ENCODE measurements around the gene RPL22L1.
"Not testable (repeated sequence)": the region's sequence is repeated elsewhere in the genome, so short reads cannot be mapped to it uniquely, and the experiment has no call there.

RPL22L1 gene

DNA sequence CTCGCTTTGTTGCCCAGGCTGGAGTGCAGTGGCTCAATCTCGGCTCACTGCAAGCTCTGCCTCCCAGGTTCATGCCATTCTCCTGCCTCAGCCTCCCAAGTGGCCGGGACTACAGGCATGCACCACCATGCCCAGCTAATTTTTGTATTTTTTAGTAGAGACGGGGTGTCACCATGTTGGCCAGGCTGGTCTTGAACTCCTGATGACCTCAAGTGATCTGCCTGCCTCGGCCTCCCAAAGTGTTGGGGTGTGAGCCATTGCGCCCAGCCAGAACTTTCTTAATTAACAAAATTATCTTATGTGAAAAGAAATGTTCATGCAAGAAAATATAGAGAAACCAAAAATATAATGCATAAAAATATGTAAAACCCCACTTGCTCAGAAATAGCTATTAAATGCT lies 7.3 kb upstream of the RPL22L1 start:
- not testable (repeated sequence) for DNase-seq

DNA sequence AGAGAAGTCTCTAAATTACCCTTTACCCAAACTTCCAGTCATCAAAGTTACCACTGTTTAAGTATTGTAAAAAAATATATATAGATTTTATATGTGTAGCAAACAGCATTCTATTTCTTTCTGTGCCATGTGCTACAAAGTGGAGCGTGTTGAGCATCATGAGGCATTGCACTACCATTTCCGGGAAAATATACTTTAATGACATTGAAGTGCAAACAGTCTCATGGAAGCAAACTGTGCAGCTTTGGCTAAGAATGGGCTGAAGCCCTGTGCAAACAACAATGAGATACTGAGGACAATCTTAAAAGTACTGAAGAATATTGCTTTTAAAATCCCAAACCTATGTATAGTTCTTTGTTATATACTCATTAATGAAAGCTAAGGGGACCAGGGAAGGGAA lies 6.5 kb upstream of the RPL22L1 start:
- no peak for DNase-seq

DNA sequence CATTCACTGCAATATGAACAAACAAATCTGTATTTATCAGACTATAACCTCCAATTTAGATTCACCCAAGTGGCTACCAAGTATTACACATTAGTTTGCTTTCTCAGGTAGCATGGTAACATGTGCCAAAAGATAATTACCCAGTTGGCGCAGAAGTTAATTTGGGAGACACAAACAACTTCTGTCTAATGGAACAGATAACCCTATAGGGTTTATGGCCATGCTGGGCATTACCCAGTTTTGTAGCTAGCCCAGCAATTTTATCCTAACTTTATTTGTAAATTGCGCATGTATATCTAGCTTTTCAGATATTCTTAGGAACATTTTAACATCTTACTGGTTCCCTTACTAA lies 780 bp downstream of the RPL22L1 start:
- DNase-seq = no peak

DNA sequence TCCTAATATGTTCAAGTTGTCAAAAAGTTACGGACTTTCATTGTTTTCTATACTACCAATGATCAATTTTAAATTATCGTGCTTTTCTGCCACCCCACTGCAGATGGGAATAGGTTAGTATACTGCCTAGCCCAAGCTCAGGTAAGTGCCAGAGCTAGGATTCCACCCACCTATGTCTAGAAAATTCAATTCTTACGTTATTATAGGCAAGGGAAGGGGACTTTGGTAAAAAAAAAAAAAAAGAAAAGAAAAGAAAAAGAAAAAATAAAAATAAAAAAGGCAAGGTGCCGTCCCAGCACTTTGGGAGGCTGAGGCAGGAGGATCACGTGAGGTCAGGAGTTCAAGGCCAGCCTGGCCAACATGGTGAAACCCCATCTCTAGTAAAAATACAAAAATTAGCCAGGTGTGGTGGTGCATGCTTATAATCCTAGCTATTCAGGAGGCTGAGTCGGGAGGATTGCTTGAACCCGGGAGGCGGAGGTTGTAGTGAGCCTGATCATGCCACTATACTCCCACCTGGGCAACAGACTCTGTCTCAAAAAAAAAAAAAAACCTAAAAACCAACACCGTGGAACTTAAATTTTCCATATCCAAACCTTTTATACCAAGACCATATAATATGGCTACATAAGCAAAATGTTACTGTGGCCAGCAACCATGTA lies 1.3 kb downstream of the RPL22L1 start:
- no peak for DNase-seq

DNA sequence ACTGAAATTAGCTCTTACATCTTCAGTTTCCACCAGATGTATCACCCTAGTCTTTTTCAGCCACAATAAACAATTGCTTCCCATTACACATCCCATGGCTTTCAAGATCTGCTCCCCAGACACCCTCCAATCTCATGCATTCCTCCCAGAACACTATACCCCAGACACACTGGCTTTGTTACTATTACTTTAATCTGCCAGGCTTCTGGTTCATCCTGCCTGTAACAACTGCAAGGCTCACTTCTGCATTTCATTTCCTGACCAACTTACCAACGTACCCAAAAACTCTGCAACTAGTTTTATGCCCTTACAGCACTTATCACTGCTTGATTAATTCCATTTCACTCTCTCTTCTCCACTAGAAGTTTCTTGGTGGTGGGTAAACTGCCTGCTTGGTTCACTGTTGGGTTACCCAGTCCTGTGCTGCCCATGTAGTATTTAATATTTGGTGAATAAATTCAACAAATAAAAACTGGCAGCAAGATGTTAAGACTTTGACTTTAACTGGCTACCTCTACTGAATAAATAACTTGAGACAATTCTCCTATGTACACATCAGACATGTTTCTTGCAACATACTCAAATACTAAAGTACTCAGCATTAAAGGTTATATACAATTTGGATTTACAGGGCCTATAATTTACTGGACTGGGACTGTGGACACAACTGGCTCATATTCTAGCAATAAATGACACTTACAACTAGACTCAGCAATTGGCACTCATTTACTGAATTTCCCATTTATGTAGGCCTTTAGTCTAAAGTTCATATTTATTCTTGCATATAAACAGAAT lies 2.7 kb downstream of the RPL22L1 start:
- DNase-seq = no peak

DNA sequence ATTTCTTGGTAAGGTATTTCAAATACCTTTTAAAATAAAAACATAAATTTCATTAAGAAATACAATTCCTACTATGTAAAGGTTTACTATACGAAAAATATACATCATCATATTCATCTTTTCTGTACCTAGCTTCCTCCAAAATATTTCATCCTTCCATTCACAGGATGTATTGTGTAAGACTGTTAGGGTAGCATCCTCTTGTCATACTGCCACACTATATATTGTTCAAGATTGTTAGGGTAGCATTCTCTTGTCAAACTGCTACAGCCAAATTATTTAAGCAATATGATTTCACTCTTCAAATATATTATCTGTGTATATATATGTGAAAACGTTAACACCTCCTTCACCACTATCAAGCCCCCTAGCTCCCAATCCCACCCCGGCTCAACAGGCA lies 3.5 kb downstream of the RPL22L1 start:
- DNase-seq = no peak

DNA sequence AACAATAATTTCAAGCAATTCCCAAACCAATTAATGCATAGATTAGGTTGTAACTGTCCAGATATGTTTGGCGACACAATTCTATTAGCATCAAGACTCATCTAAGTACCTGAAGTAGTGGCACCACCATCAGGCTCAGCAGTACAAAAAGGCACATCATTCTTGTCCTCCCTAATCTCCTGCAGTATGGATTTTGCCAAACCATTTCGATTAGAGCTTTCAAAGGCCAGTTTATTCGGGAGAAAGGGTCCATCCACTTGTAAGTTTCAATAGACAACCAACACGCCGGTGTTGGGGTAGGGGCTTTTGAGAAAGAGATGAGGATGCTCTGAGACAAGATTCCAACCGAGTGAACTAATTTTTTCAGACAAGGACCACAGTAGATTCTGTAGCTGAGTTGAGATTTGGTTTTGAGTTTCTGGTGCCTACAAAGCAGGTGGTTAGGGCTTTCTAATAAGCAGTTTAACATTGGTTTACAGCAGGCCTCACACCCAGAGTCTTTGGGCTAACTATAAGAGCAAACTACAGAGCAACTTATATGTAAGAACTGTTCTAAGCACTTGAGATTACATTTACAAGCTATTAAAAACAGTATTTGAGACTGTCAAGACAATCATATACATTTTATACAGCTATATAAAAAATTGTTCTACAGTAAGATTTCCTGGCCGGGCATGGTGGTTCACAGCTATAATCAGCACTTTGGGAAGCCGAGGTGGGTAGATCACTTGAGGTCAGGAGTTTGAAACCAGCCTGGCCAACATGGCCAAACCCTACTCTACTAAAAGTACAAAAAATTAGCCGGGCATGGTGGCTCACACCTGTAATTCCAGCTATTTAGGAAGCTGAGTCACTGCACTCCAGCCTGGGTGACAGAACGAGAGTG lies 4.5 kb downstream of the RPL22L1 start:
- no peak for DNase-seq

DNA sequence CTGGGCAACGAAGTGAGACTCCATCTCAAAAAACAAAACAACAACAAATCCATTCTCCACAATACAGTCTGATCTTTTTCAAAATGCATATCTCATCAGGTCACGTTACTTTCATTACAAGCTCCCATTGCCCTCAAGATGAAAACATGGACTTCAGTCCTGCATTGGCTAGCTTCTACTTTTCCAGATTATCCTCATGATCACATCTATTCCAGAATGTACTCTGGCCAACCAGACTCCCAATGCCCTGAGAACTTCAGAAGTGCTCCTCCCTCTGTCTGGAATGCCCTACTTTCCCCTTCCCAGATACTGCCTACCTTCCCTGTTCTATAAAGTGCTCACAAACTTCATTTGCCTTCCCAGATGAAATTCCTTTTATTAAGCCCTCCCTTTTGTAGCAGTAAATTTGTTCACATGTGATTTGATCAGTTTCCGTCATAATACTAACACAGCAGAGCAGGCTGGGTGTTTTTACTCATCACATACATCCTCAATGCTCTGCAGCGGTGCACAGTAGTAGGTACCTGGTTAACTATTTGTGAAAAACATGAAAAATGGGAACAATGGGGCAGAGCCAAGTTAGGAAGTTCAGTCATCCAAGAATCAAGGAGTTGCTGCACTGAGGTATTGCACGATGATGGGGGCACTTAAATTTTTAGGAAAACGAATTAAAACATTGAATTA lies 5.3 kb downstream of the RPL22L1 start:
- no peak for DNase-seq

DNA sequence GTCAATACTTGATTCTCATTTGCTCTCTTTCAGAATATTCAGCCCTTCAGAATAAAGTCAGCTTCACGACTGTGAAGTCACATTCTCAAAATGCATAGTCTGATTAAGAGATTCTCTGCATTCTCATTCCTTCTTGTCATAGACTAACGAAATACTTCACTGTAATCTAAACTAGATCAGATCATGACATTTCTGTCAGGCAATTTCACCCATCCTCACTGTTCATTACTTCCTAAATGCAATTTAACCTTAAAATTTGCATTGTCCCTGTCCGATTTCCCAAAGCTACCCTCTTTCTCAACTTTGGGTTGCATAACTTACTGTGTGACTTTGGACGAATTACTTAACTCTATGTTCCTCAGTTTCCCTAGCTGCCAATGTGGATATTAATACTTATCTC lies 6.2 kb downstream of the RPL22L1 start:
- no peak for DNase-seq

DNA sequence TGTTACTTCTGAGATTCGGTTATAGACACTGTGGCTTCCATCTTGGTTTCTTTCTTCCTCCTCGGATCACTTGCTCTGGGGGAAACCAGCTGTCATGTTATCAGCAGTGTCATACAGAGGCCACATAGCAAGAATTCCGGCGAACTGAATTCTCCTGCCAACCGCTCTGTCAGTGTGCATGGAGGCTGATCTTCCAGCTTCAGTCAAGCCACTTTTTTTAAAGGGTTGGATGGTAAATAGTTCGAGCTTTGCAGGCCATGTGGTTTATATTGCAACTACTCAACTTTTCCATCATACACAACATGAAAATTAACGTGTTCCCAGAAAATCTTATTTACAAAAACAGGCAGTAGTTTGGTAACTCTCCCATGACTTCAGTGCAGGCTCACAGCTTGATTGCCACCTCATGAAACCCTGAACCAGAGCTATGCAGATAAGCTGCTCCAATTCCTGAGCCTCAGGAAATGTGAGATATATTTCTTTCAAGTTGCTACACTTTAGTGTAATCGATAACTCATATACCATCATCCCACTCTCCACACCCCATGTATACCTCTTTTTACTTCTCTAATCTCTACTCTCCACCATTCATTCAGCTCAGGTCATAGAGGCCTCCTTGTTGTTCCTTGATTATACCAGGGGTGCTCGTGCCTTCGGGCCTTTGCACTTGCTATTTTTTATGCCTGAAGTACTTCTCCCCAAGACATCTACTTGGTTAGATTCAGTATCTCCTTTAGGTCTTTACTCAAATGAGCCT lies 7.2 kb downstream of the RPL22L1 start:
- no peak for DNase-seq

DNA sequence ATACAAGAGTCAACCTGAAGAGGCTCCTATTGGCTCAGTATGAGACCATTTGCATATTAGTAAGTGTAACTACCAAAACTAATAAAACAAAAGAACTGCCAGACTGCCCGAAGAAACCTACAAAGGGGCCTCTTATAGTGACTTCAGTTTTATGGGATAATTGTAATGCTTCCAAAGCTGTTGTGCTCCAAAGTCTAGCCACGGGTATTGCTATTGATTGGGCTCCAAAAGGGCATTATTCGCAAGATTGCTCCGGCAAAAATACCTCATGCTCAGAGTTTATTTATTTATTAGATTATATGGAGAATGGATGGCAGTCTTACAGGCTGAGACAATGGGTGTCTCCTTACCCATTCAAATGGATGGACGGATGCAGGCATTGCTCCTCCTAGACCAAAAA lies 11.4 kb downstream of the RPL22L1 start:
- DNase-seq = no peak

DNA sequence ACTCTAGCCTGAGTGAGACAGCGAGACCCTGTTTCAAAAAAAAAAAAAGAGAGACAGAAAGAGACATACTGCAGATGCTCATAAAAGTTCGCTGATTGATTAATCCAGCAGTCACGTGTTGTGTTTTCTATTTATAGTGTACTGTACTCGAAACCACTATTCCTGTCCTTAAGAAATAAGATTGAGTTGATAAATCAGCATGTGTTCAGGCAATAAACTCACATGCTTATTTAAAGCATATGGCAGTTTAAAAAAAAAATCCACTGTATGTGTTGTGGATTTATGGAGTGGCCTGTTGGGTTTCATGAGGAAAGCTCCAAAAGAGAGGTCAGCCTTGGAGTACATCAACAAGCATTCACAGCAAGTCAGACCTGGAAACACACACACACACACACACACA lies 17.7 kb downstream of the RPL22L1 start:
- DNase-seq = no peak

DNA sequence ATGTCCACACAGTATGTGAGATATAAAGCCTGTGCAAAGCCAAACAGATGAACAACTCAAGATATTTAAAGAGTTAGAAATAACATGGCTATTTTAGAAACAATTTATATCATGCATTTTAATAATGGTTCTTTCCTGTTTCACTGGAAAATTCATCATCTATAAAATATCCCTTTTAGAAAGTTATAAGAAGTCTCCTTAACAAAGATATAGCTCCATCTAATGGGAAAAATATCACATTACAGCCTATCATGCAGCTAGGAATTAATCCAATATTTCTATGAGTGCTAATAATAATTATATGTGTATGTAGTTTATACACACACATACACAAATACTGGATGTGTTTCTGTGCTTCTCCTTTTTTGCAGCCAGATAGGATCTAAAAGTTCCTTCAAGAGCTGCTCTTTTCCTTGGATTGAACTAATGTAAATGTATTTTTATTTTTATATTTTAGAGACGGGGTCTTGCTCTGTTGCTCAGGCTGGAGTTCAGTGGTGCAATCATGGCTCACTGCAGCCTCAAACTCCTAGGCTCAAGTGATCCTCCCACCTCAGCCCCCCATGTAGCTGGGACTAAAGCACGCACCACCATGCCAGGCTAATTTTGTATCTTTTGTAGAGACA lies 21.6 kb downstream of the RPL22L1 start:
- peak; percentile 21 for DNase-seq

DNA sequence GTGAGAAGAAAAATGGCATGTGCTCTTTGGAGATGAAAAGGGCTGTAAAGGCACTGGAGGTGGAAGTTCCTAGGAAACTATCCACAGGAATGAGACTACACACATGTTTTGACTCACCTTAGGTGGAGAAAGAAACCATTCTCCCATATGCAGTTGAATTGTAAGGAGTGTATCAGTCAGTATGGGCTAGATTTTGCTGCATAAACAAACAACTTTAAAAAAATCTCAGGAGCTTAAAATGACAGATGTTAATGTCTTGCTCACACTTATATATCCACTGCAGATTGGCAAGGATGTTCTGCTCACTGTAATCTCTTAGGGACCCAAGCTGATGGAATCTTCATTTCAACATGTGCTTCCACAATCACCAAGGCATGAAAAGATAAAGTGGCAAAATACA lies 25.6 kb downstream of the RPL22L1 start:
- DNase-seq = no peak

DNA sequence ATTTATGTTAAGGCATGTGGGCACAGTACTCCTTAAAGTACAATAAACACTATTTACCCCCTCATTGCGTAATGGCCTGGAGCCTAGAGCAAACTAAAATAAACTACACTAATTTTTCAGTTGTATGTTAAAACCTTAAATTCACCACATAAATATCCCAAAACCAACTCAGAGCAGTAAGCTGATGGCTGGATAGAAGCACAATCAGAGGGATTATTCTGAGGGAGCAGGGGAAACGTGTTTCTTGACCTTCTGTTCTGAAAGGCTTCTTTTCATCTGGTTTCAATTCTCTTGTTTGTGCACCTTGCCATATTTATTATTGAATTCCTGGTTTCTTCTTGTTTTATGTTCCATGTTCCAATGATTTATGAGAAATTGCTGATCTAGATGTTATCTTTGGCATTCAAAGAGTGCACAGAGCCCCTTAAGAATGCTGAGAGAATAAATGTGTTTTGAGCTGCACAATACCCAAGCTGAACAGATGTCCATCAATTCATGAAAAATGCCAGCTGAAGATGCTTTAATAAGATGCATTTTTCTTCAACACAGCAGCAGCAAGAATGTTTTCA lies 29.6 kb downstream of the RPL22L1 start:
- DNase-seq = no peak

DNA sequence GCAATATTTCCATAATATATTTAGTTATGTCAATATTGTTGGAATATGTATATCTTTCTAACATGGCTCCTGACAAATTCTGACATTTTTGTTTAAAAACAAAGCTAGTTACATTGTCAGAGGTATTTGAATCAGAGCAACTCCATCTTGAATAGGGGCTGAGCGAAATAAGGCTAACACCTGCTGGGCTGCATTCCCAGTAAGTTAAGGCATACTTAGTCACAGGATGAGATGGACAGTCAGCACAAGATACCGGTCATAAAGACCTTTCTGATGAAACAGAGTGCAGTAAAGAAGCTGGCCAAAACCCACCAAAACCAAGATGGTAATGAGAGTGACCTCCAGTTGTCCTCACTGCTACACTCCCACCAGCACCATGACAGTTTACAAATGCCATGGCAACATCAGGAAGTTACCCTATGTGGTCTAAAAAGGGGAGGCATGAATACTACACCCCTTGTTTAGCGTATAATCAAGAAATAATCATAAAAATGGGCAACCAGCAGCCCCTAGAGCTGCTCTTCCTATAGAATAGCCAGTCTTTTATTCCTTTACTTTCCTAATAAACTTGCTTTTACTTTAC lies 30.4 kb downstream of the RPL22L1 start:
- no peak for DNase-seq

DNA sequence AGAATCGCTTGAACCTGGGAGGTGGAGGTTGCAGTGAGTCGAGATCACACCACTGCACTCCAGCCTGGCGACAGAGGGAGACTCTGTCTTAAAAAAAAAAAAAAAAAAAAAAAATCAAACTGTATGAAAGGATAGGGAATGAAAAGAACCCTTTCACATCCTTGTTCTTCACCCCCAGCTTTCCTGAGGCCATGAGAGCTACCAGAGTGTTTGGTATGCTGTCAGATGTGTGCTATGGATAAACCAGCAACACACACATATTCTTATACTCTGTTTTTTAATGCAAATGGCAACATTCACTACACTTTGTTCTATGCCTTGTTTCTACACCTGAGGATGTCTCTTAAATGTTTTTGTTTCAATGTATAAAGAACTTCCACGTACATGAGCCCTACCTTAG lies 33.5 kb downstream of the RPL22L1 start:
- no peak for DNase-seq

DNA sequence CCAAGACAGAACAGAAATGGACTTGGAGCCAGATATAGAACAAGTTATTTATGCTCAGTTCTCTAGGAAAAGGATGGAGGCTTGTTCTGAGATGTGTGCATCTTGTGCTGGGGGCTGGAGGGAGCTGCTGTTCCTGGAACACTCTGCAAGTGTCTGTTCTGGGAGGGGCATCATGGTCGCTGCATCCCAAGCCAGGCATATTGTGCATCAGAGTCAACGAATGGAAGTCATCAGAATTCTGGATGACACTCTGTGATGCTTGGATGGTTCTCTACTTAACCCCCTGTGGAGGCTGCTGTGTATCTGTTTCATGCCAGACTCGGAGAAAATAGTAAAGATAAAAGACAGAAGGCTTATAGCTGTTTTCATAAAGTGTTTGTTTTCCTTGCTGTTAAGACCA lies 34.7 kb downstream of the RPL22L1 start:
- peak; percentile 51 for DNase-seq

DNA sequence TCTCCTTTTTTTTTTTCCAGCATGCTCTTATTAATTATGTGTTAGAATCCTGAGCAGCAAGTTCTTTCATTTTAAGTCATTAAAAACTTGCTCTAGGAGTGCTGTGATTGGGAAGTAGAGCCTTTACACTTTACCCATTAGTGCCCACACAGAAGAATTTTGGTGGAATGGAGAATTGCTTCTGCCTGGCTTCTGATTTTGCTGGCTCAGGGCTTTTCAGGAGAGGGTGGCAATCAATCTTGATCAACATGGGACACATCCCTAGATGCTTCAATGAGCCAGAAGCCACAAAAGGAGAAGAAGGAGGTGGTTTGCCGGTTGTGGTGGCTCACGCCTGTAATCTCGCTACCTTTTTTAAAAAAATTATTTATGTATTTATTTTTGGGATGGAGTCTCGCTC lies 39.4 kb downstream of the RPL22L1 start:
- no peak for DNase-seq

DNA sequence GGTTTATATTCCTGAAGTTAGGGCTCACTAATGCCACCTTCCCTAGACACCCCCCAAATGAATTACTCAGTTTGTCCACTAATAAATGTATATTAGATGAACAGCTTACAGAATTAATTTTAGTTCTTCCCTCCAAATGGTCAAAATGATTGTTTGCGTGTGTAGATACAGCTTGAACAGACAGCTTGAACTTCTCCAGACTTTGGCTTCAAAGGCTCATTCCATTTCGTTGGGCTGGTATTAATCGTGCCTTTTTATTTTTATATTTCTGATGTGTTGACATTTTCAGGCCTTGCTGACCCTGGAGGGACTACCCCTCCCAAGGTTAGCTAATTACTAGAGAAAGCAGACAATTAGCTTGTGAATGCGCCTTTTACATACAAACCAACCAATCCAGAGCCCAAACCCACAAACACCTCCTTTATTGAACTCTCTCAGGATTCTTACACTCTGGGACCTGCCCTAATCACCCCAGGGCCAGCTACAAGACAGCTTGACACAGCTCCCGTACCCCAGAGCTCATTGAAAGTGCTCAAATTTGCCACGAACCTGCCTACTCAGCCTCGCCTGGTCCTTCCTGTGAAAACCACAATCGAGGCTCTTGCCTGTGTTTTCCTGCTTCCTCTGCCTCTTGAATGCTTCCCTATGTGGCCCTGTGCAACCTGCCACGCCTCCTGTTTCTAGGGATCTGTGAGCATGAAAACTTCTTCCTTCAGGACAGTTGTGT lies 40.3 kb downstream of the RPL22L1 start:
- DNase-seq = no peak

DNA sequence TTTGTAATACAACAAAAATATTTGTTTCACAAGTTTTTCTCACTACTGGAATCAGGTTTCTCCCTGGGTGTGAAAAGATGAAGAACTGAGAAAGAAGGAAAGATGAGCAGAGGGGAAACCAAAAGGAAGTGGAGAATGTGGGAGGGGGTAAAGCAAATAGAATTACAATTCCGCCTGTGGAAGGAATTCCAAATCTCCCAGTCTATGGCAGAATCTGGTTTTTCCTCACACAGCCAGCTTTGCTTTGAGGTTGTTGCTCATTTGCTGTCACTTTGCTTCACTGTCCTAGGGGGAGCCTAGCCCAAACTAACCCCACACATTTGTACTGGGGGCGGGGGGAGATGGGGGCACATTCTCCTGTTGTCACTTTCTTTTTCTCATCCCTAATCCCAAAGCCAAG lies 43.9 kb downstream of the RPL22L1 start:
- DNase-seq = no peak
